HL-60 (cell line): ENCODE measurements around the gene SLC35A4.

Experiments
- DNase-seq, 2 experiments: peaks; one replicate each; pipeline ENCODE4 v3.0.0-alpha.2; 2010 to 2020; ENCODE audit warnings: low read depth in 1 of 2, low spot score in 1 of 2
- H3K27ac ChIP-seq: fragments of 250-450 bp; sonication (Bioruptor Pico); replicated peaks from 2 replicates; pipeline ENCODE4 v1.5.1; 2020; ENCODE audit warnings: mild to moderate bottlenecking, moderate library complexity
- H3K27me3 ChIP-seq: fragments of 250-450 bp; sonication (Bioruptor Pico); 2 replicates; pipeline ENCODE4 v1.5.1; 2021; ENCODE audit warnings: mild to moderate bottlenecking, moderate library complexity; ENCODE audit not compliant: insufficient read depth, poor library complexity, severe bottlenecking
- H3K4me3 ChIP-seq: replicated peaks from 2 replicates; pipeline ENCODE4 v1.5.1; 2011; ENCODE audit warnings: mild to moderate bottlenecking, control low read depth, low read length; ENCODE audit not compliant: insufficient read depth
- CTCF ChIP-seq: IDR thresholded peaks from one replicate; pipeline ENCODE4 v1.5.1; 2011; ENCODE audit warnings: low read length, control low read depth, inconsistent platforms; ENCODE audit not compliant: insufficient read depth
- GABPA ChIP-seq: IDR thresholded peaks from 2 replicates; pipeline ENCODE4 v1.6.1; 2012; ENCODE audit warnings: low read depth
- POLR2AphosphoS5 ChIP-seq: IDR thresholded peaks from 2 replicates; pipeline ENCODE4 v1.6.1; 2012; ENCODE audit warnings: low read depth
- REST ChIP-seq: IDR thresholded peaks from 2 replicates; pipeline ENCODE4 v1.6.1; 2012; ENCODE audit warnings: low read depth; ENCODE audit not compliant: insufficient replicate concordance
- SPI1 ChIP-seq: IDR thresholded peaks from 2 replicates; pipeline ENCODE4 v1.6.1; 2012; ENCODE audit warnings: low read depth, mild to moderate bottlenecking, borderline replicate concordance

SLC35A4 gene

GRCh38 chr5:140549237-140550144 is 15.1 kb upstream of the SLC35A4 start:
- peak overlapping the region; percentile 92; the same call in 1 of the 2 replicates for H3K27ac ChIP-seq
- no peak overlapping the region for H3K4me3 ChIP-seq
- TF ChIP-seq REST (no peak), SPI1 (peak; percentile 60; the same call in 1 of the 2 replicates), CTCF (no peak), POLR2AphosphoS5 (0 out of 2 replicates have a peak, but pooled peaks have one; percentile 20), GABPA (no peak)
- H3K27me3 ChIP-seq: no peaks in the 10 kb centered on the region
- peak; percentile 88 to 93 for DNase-seq

- Histone ChIP-seq H3K27ac (no peak overlapping the region), H3K4me3 (no peak overlapping the region), H3K27me3 (no peaks in the 10 kb centered on the region)
- no peak for TF ChIP-seq GABPA
- no peak for TF ChIP-seq REST
- no peak for TF ChIP-seq SPI1
- TF ChIP-seq POLR2AphosphoS5: no peak; the same call in none of the 2 replicates
- no peak for DNase-seq
These were observed 14.2 kb upstream of the SLC35A4 start for GRCh38 chr5:140550147-140551079.

GRCh38 chr5:140551872-140552271 is 12.8 kb upstream of the SLC35A4 start:
- TF ChIP-seq GABPA (no peak), CTCF (no peak), REST (no peak), SPI1 (no peak), POLR2AphosphoS5 (no peak)
- H3K27ac ChIP-seq: no peak overlapping the region
- H3K4me3 ChIP-seq: no peak overlapping the region
- no peak for DNase-seq
- H3K27me3 ChIP-seq: no peaks in the 10 kb centered on the region
